Activated CD4-positive, alpha-beta memory T cell treated with anti-CD3 and anti-CD28 coated beads, Interleukin-2, amount 10 ng/mL, durations not matched to agents 7 days and 5 days (primary cell): ENCODE measurements around the gene SPATA1. TPM values are rescaled to one million over a fixed set of nuclear protein-coding genes. Genes with fewer than 3 reads are reported as not detected.

ENCODE experiments used
- total RNA-seq, 2 experiments: library from RNA; stranded (reverse); gene quantifications; one replicate each; pipeline ENCODE4 v1.2.3, GENCODE V29; 2021

SPATA1 gene
- total RNA-seq, 2 experiments from 2014 or later: 4.0 to 4.7 TPM

Other genes starting within 250 kb of the SPATA1 start
- under 1 TPM in 1 of 2 experiments, not detected in 1; 0.28 TPM for gene SAMD13, start 204.7 kb upstream of the SPATA1 start, total RNA-seq
- not detected for gene DNASE2B, start 107.9 kb upstream of the SPATA1 start, total RNA-seq
- gene RPF1, start 27.1 kb upstream of the SPATA1 start, total RNA-seq: 10 to 100 TPM; 37.8 to 39.7 TPM
- gene GNG5, start 195 bp downstream of the SPATA1 start, total RNA-seq: 100 to 1,000 TPM; 122 to 127 TPM
- 10 to 100 TPM; 27.2 to 28.1 TPM for gene CTBS, start 68.1 kb downstream of the SPATA1 start, total RNA-seq
- 10 to 100 TPM; 16.8 to 18.8 TPM for gene SSX2IP, start 184.1 kb downstream of the SPATA1 start, total RNA-seq